Measurements from ENCODE around the gene CSRP1. TPM values are rescaled to one million over a fixed set of nuclear protein-coding genes. Genes with fewer than 3 reads are reported as not detected.

Gene CSRP1
- total RNA-seq, 1 donor from 2014 or later, result 6.2 TPM

- Mint-ChIP-seq H3K27me3 (ENCODE audit: unreplicated experiment) (peaks cover 17% of the 10 kb centered on the region), H3K27ac (ENCODE audit: unreplicated experiment) (no peak overlapping the region)
- DNase-seq, result no peak
Measured at GRCh38 chr1:201533836-201534235, 26.9 kb upstream of the CSRP1 start.

GRCh38 chr1:201531551-201532425 is 24.9 kb upstream of the CSRP1 start:
- TF ChIP-seq CTCF (IDR thresholded peaks at IDR 0.05; ENCODE audit: partially characterized antibody, unreplicated experiment), result no peak
- Mint-ChIP-seq H3K4me3 (ENCODE audit: unreplicated experiment) (no peak overlapping the region), H3K9me3 (ENCODE audit: unreplicated experiment) (peaks cover 8% of the 10 kb centered on the region), H3K27ac (ENCODE audit: unreplicated experiment) (peak overlapping the region; percentile 88), H3K4me1 (ENCODE audit: low read depth, unreplicated experiment) (peaks cover 25% of the 10 kb centered on the region), H3K27me3 (ENCODE audit: unreplicated experiment) (peaks cover 15% of the 10 kb centered on the region), H3K36me3 (ENCODE audit: unreplicated experiment) (no peaks in the 10 kb centered on the region)
- DNase-seq, result no peak

More at GRCh38 chr1:201533836-201534235, 26.9 kb upstream of the CSRP1 start:
- Mint-ChIP-seq H3K36me3 (ENCODE audit: unreplicated experiment) (no peaks in the 10 kb centered on the region), H3K4me1 (ENCODE audit: low read depth, unreplicated experiment) (peaks cover 28% of the 10 kb centered on the region), H3K4me3 (ENCODE audit: unreplicated experiment) (no peak overlapping the region), H3K9me3 (ENCODE audit: unreplicated experiment) (peaks cover 8% of the 10 kb centered on the region)
- TF ChIP-seq CTCF (IDR thresholded peaks at IDR 0.05; ENCODE audit: partially characterized antibody, unreplicated experiment), result no peak

- Mint-ChIP-seq H3K4me1 (ENCODE audit: low read depth, unreplicated experiment) (peaks cover 25% of the 10 kb centered on the region), H3K27me3 (ENCODE audit: unreplicated experiment) (peaks cover 15% of the 10 kb centered on the region), H3K4me3 (ENCODE audit: unreplicated experiment) (peak overlapping the region; percentile 42), H3K36me3 (ENCODE audit: unreplicated experiment) (no peaks in the 10 kb centered on the region), H3K27ac (ENCODE audit: unreplicated experiment) (peak overlapping the region; percentile 88), H3K9me3 (ENCODE audit: unreplicated experiment) (peaks cover 10% of the 10 kb centered on the region)
- peak; percentile 82 for DNase-seq
- TF ChIP-seq CTCF (IDR thresholded peaks at IDR 0.05; ENCODE audit: partially characterized antibody, unreplicated experiment), result peak; percentile 71
Measured at GRCh38 chr1:201530741-201531531, 24.0 kb upstream of the CSRP1 start.

GRCh38 chr1:201528631-201529252 is 21.8 kb upstream of the CSRP1 start:
- H3K9me3 Mint-ChIP-seq (ENCODE audit: unreplicated experiment), result peaks cover 12% of the 10 kb centered on the region
- H3K4me3 Mint-ChIP-seq (ENCODE audit: unreplicated experiment), result no peak overlapping the region
- no peak for TF ChIP-seq CTCF (IDR thresholded peaks at IDR 0.05; ENCODE audit: partially characterized antibody, unreplicated experiment)
- no peak for DNase-seq
- H3K27me3 Mint-ChIP-seq (ENCODE audit: unreplicated experiment), result peaks cover 11% of the 10 kb centered on the region
- H3K36me3 Mint-ChIP-seq (ENCODE audit: unreplicated experiment), result no peaks in the 10 kb centered on the region
- H3K27ac Mint-ChIP-seq (ENCODE audit: unreplicated experiment), result no peak overlapping the region
- H3K4me1 Mint-ChIP-seq (ENCODE audit: low read depth, unreplicated experiment), result peaks cover 22% of the 10 kb centered on the region

Measured in glutamatergic neuron (in vitro differentiated cells).